Measurements from ENCODE around the gene MYOZ1.
"Not testable (repeated sequence)": the region's sequence is repeated elsewhere in the genome, so short reads cannot be mapped to it uniquely, and the experiment has no call there.

The MYOZ1 gene

DNA sequence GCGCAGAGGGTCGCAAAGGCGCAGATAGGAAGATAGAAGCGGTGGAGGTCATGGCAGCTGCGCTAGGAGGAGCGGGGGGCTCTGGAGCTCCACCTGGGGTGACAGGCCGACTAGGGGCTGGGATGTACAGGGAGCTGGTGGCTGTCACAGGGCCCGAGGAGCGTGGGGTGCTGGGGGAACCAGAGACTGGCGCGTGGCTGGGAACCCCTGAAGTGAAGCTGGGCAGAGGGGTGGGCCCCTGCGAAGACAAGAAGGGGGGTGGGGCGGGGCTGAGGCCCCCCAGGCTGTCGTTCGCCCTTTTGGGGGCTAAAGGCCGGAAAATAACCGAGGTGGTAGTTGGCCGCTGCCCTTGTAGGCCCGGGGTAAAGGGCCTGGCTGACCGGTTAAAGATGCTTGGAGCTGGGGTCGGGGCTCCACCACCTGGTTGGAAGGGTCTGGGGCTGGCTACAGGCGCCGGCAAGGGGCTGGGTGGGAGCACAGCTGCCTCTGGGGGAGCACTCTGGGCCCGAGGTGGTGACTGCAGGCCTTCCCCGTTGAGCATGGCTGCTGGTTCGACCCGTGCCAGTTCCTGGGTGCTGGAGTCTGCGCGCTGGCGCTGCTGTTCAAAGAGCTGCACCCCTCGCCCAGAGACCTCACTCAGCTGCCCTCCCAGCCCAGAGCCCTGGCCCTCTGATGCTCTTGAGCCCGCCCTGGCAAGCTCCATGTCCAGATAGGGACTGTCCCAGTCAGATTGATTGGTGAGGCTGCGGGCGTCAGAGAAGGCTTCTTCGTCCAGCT lies 6.8 kb upstream of the MYOZ1 start:
- no peak for DNase-seq (ENCODE audit: low read depth in 1 of 2, low spot score in 1 of 2)

- DNase-seq (ENCODE audit: low read depth in 1 of 2, low spot score in 1 of 2) = no peak
These were observed 6.1 kb upstream of the MYOZ1 start for GRCh38 chr10:73647211-73647874.

GRCh38 chr10:73646598-73647041 lies 5.3 kb upstream of the MYOZ1 start:
- no peak for DNase-seq (ENCODE audit: low read depth in 1 of 2, low spot score in 1 of 2)

DNA sequence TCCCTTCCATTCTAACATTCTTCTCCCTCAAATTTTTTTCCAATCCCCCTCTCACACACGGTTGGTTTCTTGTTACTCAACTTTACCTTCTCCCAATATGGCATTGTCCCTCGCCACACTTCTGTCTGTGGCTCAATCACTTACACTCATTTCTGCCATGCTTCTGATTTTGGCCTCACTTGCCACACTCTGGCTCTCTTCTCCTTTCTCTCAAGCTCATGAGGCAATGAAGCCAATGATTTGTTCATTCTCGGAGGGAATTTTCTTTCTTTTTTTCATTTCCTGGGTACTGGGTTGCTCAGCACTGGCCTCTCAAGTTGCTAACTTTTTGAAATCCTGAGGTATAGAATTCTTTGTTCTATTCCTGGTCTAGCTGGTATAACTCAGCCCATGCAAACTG lies 4.0 kb upstream of the MYOZ1 start:
- DNase-seq (ENCODE audit: low read depth in 1 of 2, low spot score in 1 of 2) = no peak

DNA sequence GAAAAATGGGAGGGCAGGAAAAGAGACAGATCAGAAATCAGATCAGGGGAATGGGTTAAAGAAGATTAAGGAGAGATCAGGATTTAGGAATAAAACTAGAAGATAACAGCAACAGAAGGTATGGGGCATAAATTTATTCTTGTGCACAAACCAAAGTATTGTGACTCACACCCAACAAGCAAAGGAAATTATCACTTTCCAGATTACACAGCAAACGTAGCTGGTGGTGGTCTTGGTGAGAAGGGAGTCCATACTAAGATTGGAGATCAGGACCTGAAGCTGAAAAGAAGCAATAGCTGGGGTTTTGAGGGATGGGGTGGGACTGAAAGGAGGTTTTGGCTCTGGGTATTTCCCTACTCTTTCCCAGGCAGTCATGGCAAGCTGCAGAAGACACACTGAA lies 3.5 kb upstream of the MYOZ1 start:
- DNase-seq (ENCODE audit: low read depth in 1 of 2, low spot score in 1 of 2) = no peak

DNA sequence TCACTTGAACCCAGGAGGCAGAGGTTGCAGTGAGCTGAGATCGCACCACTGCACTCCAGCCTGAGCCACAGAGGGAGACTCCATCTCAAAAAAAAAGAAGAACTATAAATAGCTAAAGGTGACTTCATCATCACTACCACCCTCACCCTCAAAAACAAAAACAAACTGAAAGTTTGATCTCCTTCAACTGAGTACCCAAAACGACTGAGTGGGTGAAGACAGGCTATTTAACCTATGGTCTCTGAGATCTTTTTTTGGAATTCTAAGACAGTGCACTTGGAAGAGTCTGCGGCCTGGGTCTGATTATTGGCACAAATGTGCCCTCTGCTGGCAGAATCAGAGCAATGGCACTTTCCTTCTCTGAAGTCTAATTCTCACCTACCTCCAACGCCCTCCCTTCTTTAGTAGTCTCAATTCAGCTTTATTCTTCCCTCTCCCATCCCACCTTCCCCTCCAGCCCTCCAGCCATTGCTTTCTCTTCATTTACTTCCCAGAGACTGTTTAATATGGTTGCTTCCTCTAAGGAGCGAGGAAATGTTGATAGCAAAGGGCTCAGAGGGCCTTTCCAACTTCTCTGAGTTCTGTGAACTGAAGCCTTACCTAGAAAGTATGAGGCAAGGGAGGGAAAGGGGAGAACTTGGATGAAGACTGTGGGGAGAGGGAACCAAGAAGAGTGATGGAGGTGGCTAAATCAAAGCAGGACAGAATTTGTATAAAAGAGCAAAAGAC lies 2.9 kb upstream of the MYOZ1 start:
- peak in 1 of 2 donors; percentile 10 for DNase-seq (ENCODE audit: low read depth in 1 of 2, low spot score in 1 of 2)

DNA sequence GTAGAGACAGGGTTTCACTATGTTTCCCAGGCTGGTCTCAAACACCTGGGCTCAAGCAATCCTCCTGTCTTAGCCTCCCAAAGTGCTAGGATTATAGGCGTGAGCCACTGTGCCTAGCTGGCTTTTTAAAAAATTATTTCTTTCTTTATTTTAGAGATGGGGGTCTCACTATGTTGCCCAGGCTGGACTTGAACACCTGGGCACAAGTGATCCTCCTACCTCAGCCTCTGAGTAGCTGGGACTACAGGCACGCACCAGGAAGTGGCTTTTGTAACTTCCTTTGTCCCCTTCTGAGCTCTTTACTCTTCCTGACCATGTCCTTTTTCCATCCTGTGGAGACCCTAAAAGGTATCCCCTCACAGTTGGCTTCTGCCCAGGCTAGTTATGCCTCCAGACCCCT lies 2.1 kb upstream of the MYOZ1 start:
- no peak for DNase-seq (ENCODE audit: low read depth in 1 of 2, low spot score in 1 of 2)

GRCh38 chr10:73639286-73639685 lies 2.0 kb downstream of the MYOZ1 start:
- DNase-seq (ENCODE audit: low read depth in 1 of 2, low spot score in 1 of 2) = no peak

DNA sequence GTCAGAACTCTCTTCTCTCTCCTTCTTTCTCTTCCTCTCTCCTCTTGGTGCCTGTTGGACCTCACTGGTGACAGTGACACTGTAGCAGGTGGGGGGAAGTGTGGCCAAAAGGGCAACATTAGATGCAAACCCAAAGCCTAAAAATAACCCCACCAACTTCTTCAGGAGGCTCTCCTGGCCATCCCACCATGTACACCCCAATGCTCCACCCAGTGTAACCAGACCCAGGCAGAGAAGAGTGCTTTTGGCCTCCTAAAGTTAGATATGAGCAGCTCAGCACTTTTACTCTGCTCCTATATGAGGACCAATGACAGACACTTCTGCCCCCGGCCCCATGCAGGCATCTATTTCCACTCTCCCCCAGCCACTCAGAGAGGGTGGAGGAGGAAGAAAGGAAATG lies 5.5 kb downstream of the MYOZ1 start:
- DNase-seq (ENCODE audit: low read depth in 1 of 2, low spot score in 1 of 2) = no peak

GRCh38 chr10:73634421-73634820 lies 6.9 kb downstream of the MYOZ1 start:
- DNase-seq (ENCODE audit: low read depth in 1 of 2, low spot score in 1 of 2) = no peak

DNA sequence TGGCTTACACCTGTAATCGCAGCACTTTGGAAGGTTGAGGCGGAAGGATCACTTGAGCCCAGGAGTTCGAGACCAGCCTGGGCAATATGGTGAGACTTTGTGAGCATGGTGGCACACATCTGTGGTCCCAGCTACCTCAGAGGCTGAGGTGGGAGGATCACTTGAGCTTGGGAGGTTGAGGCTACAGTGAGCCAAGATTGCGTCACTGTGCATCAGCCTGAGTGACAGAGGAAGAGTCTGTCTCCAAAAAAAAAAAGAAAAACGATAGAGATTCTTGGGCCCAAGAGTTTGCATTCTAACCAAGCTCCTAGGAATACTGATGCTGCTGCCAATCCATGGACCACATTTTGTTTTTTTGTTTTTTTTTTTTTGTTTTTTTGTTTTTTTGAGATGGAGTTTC lies 12.1 kb downstream of the MYOZ1 start:
- no peak for DNase-seq (ENCODE audit: low read depth in 1 of 2, low spot score in 1 of 2)

DNA sequence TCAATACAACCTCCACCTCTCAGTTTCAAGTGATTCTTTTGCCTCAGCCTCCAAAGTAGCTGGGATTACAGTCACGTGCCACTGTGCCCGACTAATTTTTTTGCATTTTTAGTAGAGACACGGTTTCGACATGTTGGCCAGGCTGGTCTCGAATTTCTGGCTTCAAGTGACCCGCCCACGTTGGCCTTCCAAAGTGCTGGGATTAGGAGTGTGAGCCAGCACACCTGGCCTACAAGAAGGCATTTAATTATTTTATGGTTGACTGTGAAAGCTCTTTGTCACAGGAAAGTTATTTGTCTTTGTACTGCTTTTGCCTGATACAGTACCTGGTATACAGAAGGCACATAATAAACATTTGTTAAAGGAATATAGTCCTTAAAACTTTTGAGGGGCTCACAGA lies 12.9 kb downstream of the MYOZ1 start:
- no peak for DNase-seq (ENCODE audit: low read depth in 1 of 2, low spot score in 1 of 2)

- DNase-seq (ENCODE audit: low read depth in 1 of 2, low spot score in 1 of 2) = no peak
These were observed 14.0 kb downstream of the MYOZ1 start for GRCh38 chr10:73627300-73627699.

GRCh38 chr10:73625884-73626752 lies 15.2 kb downstream of the MYOZ1 start:
- peak; percentile 79 for DNase-seq (ENCODE audit: low read depth in 1 of 2, low spot score in 1 of 2)

DNA sequence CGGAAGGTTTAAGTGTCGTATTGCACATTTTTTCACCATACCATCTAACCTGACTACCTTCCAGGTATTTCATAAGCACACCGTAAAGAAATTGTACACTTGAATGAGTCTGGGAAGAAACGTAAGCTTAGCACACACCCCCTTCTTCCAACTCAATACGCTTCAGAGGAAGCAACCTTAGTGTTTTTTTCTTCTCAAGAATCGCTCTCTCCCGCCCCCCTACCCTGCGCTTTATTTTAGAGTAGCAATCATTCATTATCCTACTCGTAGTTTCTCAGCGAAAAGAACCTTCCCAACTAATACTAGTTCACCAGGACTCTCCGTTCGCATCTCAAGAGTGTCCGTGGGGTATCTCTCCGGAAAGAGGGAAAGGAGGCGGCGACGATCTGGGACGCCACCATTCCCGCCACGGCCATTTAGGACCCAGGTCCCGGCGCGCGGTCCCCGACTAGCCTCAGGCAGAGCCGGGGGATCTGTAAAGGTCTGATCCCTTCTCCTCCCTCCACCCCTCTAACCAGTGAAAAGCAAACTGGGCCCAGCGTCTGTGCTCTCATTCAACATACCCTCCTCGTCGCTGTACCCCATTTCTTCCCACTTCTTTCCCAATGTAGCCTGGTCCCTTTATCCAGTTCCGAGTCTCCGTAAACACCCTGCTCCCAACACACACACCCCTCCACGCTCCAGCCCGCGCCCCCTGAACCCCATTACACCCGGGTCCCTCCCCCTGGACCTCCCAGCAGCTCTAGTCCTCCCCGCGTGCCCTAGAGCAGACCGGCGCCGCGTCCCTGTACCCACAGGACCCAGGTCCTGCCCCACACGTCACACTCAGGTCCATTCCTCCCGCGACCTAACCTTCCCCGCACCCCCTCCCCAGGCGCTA lies 16.0 kb downstream of the MYOZ1 start:
- DNase-seq (ENCODE audit: low read depth in 1 of 2, low spot score in 1 of 2) = no peak

DNA sequence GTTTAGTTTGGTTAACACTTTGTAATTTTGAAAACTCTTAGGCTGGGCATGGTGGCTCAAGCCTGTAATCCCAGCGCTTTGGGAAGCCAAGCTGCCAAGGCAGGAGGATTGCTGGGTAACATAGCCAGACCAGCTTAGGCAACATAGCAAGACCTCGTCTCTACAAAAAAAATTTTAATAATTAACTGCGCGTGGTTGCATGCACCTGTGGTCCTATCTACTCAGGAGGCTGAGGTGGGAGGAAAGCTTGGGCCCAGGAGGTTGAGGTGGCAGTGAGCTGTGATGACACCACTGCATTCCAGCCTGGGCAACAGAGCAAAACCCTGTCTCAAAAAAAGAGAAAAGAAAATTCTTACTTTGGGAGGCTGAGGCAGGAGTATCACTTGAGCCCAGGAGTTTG lies 18.2 kb downstream of the MYOZ1 start:
- no peak for DNase-seq (ENCODE audit: low read depth in 1 of 2, low spot score in 1 of 2)

- not testable (repeated sequence) for DNase-seq (ENCODE audit: low read depth in 1 of 2, low spot score in 1 of 2)
These were observed 20.3 kb downstream of the MYOZ1 start for GRCh38 chr10:73620974-73621373.

DNA sequence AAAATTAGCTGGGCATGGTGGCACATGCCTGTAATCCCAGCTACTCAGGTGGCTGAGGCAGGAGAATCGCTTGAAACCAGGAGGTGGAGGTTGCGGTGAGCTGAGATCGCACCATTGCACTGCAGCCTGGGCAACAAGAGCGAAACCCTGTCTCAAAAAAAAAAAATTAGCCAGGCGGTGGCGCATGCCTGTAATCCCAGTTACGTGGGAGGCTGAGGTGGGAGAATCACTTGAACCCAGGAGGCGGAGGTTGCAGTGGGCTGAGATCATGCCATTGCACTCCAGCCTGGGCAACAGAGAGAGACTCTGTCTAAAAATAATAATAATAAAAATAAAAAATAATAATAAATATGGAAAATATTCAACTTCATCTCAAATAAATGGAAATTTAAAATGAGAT lies 24.1 kb downstream of the MYOZ1 start:
- DNase-seq (ENCODE audit: low read depth in 1 of 2, low spot score in 1 of 2) = not testable (repeated sequence)

- DNase-seq (ENCODE audit: low read depth in 1 of 2, low spot score in 1 of 2) = no peak
These were observed 26.6 kb downstream of the MYOZ1 start for GRCh38 chr10:73614720-73615119.

DNA sequence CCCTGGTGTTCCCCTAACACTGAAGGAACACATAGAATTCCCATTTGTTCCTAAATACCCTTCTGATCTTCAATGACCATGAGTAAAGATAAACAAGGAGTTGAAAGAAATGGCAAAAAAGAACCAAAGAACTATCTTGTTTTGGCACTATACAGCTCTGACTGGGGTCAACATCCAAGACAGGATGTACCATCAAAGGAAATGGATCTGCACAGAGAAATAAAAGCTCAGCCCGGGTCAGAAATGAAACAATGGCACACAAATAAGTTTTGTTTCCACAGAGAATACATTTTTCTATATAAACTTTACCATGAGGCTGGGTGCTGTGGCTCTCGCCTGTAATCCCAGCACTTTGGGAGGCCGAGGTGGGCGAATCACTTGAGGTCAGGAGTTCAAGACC lies 32.2 kb downstream of the MYOZ1 start:
- DNase-seq (ENCODE audit: low read depth in 1 of 2, low spot score in 1 of 2) = no peak

All from stimulated activated CD4-positive, alpha-beta T cell treated with anti-CD3 and anti-CD28 coated beads, Interleukin-15, amount 100 ng/mL, for 1 hour (primary cell).